ENCODE results near the gene IFT27.

DNA sequence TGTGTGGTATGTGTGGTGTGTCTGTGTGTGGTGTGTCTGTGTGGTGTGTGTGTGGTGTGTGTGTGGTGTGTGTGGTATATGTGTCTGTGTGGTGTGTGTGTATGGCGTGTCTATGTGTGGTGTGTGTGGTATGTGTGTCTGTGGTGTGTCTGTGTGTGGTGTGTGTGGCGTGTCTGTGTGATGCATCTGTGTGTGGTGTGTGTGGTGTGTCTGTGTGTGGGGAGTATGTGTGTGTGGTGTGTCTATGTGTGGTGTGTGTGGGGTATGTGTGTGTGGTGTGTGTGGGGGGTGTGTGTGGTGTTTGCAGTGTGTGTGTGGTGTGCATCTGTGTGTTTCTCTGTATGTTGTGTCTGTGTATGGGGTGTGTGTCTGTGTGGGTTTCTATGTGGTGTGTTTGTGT lies 48.7 kb upstream of the IFT27 start:
- TF ChIP-seq, protein P1, sequence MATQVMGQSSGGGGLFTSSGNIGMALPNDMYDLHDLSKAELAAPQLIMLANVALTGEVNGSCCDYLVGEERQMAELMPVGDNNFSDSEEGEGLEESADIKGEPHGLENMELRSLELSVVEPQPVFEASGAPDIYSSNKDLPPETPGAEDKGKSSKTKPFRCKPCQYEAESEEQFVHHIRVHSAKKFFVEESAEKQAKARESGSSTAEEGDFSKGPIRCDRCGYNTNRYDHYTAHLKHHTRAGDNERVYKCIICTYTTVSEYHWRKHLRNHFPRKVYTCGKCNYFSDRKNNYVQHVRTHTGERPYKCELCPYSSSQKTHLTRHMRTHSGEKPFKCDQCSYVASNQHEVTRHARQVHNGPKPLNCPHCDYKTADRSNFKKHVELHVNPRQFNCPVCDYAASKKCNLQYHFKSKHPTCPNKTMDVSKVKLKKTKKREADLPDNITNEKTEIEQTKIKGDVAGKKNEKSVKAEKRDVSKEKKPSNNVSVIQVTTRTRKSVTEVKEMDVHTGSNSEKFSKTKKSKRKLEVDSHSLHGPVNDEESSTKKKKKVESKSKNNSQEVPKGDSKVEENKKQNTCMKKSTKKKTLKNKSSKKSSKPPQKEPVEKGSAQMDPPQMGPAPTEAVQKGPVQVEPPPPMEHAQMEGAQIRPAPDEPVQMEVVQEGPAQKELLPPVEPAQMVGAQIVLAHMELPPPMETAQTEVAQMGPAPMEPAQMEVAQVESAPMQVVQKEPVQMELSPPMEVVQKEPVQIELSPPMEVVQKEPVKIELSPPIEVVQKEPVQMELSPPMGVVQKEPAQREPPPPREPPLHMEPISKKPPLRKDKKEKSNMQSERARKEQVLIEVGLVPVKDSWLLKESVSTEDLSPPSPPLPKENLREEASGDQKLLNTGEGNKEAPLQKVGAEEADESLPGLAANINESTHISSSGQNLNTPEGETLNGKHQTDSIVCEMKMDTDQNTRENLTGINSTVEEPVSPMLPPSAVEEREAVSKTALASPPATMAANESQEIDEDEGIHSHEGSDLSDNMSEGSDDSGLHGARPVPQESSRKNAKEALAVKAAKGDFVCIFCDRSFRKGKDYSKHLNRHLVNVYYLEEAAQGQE (IDR thresholded peaks at IDR 0.05; ENCODE audit: insufficient replicate concordance, low read depth) = no peak
- no peak for TF ChIP-seq POLR2AphosphoS5 (IDR thresholded peaks at IDR 0.05; ENCODE audit: low read depth)

All from HL-60 (cell line).